IPS-NIHi7 (cell line): ENCODE measurements around the gene OSBPL6.

Source experiments
- DNase-seq: peaks from one replicate; pipeline ENCODE4 v3.0.0; 2012; ENCODE audit warnings: mixed read lengths; ENCODE audit errors: extremely low spot score

Gene OSBPL6

GRCh38 chr2:178271629-178272333 is 77.5 kb downstream of the OSBPL6 start:
- DNase-seq, result no peak

DNA sequence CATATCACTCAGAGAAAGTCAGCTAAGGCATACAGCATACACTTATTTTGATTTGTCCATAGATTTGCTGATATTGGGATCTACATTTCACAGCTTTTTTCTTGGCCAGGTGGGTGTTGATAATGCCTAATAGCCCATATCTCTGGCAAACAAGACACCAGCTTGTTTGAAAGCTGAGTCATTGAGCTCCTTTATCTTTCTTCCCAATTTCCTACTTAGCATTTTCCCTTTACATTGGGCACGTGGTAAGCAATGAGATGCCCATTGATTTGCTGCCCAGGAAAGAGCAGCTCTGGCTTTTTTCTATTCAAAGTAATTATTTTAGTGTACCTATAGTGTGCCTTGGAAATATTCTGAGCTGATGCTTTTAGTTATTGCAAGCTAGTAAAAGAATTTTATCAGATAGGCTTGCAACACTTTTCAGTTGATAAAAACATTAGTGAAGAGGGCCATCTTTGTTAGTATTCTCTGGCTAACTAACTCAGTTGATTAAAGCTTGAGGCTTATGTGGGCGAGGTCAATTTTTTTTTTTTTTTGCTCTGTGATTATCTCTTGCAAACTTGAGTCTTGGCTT is 79.6 kb downstream of the OSBPL6 start:
- DNase-seq, result no peak

DNA sequence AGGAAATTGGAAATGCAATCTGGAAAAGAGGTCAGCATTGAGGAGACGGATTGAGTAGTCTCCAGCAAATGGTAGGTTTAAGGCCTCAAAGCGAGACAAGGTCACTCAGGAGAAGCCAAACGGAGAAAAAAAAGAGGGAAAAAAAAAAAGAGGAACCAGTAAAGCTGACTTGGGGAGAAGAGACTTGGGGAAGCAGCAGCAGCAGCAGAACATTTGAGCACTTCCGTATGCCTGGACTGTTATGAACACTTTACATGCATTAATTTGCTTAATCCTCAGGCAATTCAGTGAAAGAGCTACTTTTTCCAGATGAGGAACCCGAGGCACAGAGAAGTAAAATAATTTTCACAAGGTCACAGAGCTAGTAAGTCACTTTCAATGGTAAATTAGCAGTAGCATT is 81.3 kb downstream of the OSBPL6 start:
- no peak for DNase-seq

DNA sequence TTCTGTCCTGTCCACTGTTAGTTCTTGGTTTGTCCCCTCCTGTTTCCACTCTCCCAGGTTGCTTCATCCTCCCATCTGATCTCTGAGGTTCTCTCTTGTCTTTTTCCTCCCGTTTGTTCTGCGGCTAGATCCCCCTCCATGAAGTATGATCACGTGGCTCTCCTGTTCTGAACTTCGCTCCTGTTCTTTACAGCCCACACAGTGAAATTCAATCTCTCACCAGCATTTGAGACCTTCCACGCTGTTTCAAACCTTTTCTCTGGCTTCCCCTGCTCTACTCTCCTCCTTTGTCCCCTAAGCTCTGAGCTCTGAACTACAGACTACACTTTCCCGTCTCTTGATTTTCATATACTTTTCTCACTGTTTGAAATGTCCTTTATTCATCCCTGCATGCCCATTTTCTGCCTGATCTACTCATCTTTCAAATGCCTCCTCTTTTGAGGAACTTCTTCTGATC is 83.5 kb downstream of the OSBPL6 start:
- DNase-seq, result peak; percentile 17

- no peak for DNase-seq
These were observed 84.8 kb downstream of the OSBPL6 start for GRCh38 chr2:178279142-178279541.

DNA sequence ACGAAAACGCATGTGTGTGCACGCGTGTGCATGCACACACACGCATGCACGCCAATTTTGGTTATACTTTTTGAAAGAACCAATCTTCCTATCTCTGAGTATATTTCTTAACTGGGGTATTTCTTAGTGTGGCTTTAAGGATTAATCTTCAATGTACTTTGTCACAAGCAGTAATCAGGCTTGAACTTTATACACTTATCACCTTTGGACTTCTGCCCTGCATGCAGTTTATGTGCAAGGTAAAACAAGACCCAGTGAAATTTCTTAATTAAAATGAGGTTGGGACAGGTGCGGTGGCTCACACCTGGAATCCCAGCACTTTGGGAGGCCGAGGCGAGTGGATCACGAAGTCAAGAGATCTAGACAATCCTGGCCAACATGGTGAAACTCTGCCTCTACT is 85.3 kb downstream of the OSBPL6 start:
- no peak for DNase-seq

GRCh38 chr2:178280244-178280852 is 86.0 kb downstream of the OSBPL6 start:
- DNase-seq, result peak; percentile 25

DNA sequence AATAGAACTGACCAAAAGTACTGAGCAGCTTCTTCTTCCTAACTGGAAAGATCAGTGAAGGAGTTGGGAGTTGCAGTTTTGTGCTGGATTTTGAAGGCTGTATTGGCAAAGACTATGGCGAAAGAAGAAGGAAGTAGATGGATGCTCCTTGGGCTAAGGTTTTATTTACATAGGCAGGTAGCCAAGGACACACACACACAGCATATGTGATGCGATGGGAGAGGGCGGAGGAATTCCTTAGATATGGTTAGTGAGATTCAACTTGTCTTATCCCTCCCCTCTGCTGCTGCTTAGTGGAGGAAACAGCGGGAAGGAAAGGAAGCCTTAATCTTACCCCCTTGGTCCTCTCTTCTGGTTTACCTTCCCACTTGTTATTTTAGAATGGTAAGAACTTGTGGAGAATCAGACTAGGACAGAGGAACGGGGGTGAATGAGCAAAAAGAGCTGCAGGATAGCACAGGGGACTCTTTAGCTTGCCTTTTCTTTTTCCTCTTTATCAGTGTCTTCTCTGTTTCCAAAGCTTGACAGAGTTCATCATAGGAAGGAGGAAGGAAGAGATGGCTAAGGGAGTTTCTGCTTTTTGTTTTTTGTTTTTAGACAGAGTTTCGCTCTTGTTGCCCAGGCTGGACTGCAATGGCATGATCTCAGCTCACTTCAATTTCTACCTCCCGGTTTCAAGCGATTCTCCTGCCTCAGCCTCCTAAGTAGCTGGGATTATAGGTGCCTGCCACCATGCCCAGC is 87.9 kb downstream of the OSBPL6 start:
- peak; percentile 26 for DNase-seq

DNA sequence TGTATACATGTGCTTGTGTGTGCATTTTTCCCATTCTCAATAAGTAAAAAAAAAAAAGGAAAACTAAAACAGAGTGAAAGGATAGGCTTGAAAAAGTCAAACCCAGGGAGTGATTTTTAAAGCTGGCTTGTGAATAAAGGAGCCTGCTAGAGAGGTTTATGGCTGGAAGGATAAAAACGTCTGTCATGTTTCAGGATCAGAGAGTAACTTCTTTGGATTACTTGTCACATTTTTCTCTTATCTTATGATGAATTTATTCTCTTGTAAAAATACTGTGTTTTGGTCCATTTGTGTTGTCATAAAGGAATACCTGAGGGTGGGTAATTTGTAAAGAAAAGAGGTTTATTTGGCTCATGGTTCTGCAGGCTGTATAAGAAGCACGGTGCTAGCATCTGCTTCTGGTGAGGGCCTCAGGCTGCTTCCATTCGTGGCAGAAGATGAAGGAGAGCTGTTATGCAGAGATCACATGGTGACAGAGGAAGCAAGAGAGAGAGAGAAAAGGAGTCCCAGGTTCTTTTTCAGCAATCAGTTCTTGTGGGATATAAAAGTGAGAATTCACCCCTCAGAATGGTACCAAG is 89.1 kb downstream of the OSBPL6 start:
- DNase-seq, result no peak

DNA sequence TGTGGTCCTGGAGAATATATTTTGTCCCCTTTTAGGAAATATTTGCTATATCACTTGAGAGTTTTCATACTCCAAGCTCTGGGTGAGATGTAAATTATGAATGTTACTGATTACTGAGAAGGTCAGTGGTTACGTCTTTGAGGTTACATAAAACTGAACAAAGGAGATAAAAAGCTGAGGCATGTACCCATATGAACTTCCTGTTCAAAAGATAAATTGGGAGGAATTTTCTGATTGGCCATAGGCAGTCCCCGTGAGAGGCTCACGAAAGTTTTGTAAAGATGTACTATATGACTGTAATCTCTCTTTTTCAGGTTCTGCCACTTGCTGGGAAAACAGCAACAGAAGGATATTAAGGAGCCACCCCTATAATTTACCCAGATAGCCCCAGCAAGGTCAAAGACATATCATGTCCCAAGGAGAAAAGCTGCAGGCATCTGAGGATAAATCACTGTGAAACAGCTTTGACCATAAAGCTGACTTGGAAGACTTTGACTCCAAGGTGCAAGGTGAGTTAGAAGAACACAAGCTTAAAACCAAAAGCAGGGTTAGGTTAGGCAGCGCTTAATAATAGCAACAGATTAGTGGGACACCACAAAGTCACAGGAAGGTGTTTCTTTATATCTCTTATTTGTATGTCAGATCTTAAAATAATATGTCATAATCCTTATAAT is 90.4 kb downstream of the OSBPL6 start:
- no peak for DNase-seq

GRCh38 chr2:178285287-178285615 is 90.9 kb downstream of the OSBPL6 start:
- no peak for DNase-seq

- no peak for DNase-seq
These were observed 92.3 kb downstream of the OSBPL6 start for GRCh38 chr2:178286636-178287035.

DNA sequence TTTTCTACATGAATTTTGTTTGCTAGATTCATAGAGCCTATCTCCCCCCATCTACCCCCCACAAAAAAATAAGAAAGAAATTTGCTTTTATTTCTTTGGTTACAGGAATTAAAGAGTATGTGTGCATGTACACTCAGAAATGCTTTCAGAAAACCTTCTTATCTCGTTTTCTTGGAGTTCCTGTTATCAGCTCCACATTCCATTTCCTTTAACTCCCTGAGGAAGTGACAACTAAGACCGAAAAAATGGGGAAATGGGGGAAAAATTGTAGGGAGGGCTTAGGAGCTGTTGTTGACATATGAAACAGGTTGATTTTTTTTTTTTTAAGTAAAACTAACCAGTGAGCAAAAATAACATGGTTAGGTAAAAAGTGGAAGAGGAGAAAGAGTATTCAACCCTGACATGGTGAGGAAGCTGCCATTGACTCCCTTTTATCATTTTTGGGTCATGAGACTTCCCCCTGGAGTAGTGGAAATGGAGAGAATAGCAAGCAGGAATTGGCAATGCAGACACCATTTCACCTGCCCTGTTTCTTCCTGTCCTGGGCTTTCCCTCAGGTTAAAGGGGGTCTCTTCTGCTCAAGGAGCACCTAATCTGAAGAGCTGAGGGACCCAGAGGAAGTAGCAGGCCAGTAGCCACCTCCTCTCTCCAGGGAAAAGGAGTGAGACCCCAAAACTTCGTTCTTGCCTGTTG is 93.5 kb downstream of the OSBPL6 start:
- no peak for DNase-seq

- no peak for DNase-seq
These were observed 97.4 kb downstream of the OSBPL6 start for GRCh38 chr2:178291703-178292102.

DNA sequence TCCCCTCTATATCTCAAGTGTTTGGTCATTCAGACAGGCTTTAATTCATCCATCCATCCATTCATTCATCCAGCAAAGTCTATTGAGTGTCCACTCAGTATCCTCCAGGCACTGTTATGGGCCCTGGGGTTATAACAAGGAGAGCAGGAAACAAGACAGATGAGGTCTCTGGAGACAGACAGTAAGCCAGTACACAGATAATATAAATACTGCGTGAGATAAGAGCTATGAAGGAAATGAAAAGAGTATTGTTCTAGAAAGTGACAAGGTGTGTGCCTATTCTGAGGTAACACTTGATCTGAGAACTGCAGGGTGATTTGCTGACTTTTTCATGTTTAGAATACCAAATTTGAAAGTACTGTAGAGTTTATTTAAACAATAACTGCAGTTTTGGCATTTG is 98.3 kb downstream of the OSBPL6 start:
- DNase-seq, result no peak

DNA sequence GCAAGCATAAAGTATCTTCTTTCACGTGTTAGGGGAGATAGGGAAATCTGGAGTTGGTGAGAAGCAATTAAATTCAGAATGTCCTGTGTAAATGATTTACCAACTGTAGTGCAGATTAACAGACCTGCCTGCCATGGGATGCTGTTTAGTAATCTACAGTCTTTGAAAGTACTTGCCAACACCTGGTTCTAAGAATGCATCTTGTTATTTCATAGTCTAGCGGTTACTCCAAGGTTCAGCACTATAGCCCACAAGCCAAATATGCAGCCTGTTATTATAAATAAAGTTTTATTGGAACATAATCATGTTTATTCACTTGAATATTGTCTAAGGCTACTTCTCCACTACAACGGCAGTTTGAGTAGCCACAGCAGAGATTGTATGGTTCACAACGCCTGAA is 100.8 kb downstream of the OSBPL6 start:
- DNase-seq, result no peak

- DNase-seq, result no peak
These were observed 101.6 kb downstream of the OSBPL6 start for GRCh38 chr2:178295906-178296305.

GRCh38 chr2:178296394-178297090 is 102.2 kb downstream of the OSBPL6 start:
- DNase-seq, result no peak

DNA sequence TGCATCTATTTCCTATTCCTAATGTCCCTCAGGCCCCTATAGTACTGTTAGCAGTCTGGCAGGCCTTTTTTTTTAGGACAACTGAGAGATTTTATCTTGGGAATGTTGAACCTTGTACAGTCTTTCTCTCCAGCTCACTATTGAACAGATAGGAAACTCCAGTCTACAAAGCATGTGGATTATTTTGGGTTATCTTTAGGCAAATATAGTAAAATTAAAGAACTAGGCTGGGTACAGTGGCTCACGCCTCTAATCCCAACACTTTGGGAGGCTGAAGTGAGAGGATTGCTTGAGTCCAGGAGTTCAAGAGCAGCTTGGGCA is 102.7 kb downstream of the OSBPL6 start:
- no peak for DNase-seq

DNA sequence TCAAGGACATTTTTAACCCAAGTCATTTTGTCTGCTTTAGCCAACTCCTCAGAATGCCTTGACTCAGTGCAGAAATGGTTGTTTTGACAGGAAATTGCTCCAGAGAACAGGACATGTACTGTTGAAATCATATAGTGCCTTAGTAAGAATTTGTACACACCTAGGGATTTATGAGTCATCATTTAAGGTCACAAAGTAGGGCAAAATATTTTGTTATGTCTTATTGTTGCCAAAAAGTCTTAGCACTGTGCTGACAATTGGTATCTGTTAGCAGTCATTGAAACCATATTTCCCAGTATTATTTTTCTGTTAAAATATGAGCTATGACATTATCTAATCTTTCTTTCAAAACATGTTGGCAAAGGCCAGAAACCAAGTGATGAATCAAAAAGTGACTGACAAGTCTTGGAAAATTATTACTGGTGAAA is 104.5 kb downstream of the OSBPL6 start:
- no peak for DNase-seq
